Measurements from ENCODE around the gene DTNB.

The DTNB gene

DNA sequence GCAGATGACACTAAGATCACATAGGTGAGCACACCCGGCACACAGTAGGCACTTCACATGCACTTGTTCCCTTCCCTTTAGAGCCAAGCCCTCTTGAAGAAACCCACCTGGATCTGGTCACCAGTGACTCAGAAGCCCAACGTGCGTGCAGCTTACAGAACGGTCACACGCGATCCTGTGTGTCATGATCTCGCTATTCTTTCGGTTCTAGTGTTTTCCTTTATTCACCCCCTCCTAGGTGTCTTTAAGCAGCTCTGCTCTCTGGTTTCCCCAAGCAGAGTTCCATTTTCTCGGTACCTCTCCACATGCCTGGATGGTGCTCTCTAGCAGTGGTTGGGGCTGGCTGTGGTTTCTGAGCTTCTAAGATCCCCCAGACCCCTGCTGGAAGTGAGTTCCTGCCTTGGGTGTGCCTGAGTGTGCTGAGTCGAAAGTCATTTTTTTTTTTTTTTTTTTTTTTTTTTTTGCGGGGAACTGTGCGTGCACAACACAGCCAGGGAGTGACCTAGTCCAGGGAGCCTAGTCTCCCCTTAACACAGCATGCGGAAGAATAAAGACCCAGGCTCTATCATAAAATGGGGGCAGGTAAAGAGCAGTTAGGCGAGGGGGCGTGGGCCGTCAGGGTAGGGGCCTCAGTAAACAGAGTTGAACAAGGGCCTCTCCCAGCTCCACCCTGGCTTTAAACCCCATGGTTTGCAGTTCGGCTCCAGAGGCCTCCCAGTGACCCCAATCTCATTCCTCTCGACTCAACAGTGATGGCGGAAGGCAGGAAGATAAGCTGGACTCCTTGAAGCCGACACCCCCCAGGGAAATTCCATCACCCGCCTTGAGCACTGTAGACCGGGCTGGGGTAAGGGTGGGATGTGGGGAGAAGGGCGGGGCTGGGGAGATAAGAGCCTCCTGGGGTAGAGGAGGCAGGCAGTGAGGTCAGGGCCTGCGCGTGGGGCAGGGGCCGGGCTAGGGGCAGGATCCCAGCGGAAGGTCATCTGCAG lies 301.8 kb downstream of the DTNB start:
- DNase-seq (ENCODE audit: low read depth in 3 of 3), result no peak

GRCh38 chr2:25369876-25370275 lies 303.5 kb downstream of the DTNB start:
- no peak for DNase-seq (ENCODE audit: low read depth in 3 of 3)

- DNase-seq (ENCODE audit: low read depth in 3 of 3), result no peak
Observed at GRCh38 chr2:25369439-25369838, 303.9 kb downstream of the DTNB start.

- DNase-seq (ENCODE audit: low read depth in 3 of 3), result no peak
Observed at GRCh38 chr2:25368660-25369059, 304.7 kb downstream of the DTNB start.

DNA sequence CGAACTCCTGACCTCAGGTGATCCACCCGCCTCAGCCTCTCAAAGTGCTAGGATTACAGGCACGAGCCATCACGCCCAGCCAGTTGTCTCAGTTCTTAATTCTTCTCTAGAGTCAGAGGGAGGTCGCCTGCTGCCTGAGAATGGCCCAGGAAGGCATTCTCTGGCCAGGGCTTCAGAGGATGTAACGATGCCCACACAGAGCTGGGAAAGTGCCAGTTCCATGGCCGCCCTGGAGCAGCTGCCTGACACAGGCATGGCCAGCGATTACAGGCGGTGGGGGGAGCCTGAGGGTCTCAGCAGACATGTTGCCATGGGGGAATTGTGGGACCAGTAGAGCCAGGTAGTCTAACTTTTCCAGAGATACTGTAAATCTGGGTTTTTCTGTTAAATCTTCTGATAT lies 306.1 kb downstream of the DTNB start:
- no peak for DNase-seq (ENCODE audit: low read depth in 3 of 3)

DNA sequence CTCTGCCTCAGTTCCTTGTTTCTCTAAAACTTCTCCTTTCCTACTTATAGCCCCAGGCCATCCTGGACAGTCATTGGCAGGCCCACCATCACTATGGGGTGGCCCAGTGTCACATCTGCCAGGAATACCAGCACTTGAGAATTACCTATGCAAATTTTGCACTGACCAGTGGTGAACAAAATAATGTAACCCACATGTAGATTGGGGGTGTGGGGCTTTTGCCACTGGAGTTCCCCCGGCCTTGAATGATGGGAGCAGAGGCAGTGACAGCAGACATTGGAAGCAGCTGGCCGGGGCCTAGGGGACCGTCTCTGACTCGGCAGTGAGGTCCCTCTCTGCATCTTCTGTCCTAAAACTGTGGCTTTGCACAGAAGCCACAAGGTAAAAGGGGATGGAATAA lies 306.7 kb downstream of the DTNB start:
- DNase-seq (ENCODE audit: low read depth in 3 of 3), result no peak

DNA sequence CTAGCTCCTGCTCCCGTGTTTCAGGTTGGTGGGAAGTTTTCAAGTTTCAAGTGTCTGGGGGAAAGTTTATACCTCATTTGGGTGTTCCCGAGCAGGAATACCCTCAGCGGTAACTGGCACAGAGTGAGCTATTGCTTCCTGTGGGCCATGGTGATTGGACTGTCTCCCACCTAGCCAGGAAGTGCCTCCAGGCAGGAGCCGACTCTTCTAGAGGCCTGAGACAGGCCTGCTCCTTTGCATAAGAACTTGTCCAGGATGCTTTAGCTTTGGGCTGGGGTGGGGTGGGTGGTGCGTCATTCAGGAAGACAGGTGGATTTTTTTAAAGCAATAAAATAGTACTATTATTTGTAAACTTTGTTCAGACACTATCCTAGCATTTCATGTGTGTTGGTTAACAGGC lies 308.1 kb downstream of the DTNB start:
- no peak for DNase-seq (ENCODE audit: low read depth in 3 of 3)

DNA sequence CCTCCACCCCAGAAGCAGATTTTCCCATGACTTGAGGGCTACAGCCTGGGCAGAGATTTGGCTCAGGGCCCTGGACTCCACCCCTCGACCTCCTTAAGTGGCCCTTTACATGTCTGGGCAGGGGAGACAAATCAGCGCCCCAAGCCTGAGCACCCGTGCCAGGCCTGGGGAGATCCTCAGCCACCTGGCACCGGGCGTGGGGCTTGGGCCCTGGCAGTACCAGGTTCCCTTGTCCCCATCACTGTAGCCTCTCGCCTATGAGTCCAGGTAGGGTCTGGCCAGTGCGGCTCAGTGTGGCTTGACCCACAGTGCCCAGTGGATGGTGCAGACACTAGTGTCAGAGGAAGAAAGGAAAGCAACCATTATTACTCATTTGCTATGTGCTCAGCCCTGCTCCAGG lies 309.6 kb downstream of the DTNB start:
- DNase-seq (ENCODE audit: low read depth in 3 of 3), result no peak

DNA sequence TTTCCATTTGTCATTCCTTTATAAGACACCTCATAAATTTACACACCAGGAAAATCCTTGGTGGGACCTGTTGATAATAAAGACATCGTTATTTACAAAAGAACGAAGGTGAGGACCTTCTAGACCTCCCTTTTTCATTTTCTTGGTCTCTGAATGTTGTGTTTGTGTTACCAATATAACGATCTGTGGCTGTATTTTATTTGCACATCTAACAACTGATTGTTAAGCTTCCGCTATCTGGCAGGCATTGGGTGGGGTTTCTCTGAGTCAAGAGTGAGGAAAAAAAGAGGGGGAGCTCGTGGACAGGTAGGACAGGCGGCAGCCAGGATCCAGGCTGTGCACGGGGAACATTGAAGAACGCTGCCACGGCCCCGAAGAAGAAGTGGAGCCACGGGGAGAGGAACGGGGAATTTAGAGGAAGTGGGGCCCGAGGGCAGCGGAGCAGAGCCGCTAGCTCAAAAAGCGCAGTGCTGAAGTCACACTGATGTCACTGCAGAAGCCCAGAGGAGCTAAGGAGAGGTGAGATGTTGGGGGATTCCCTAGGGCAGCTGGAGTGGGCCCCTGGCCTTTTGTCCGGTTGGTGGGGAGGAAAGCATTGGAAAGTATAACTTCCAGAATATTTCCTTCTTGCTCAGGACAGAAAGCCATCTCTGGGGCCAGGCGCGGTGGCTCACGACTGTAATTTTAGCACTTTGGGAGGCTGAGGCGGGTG lies 310.8 kb downstream of the DTNB start:
- peak in 1 of 3 experiments; percentile 55 for DNase-seq (ENCODE audit: low read depth in 3 of 3)

GRCh38 chr2:25362049-25362433 lies 311.3 kb downstream of the DTNB start:
- DNase-seq (ENCODE audit: low read depth in 3 of 3), result peak; percentile 92 to 94 (median 92)

- no peak for DNase-seq (ENCODE audit: low read depth in 3 of 3)
Observed at GRCh38 chr2:25361261-25362048, 311.9 kb downstream of the DTNB start.

GRCh38 chr2:25358836-25359235 lies 314.5 kb downstream of the DTNB start:
- no peak for DNase-seq (ENCODE audit: low read depth in 3 of 3)

DNA sequence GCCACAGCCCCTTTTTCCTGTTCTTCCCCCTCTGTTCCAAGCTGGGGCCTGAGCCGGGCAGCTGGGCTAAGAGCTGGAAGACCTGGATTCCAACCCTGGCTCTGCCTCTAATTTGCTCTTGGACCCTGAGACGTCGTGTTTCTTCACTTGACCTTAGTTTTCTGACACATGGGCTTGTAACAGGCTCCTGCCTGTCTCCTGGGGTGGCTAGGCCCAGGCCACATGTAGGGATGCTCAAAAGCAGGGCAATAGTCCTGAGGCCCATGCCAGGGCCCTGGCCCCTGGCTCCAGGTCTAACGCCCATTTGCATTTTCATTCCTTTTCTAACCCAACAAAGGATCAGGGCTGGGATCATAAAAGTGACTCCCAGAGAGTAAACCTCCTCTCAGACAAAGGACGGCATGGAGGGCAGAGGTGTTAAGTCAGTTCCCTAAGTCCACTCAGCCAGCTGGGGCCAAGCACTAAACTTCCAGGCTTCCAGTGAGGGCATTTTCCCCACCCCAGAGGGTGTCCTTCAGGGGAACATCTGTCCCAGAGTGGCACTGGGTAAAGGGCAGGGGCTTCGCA lies 315.0 kb downstream of the DTNB start:
- DNase-seq (ENCODE audit: low read depth in 3 of 3), result no peak

GRCh38 chr2:25356088-25356487 lies 317.3 kb downstream of the DTNB start:
- DNase-seq (ENCODE audit: low read depth in 3 of 3), result no peak

DNA sequence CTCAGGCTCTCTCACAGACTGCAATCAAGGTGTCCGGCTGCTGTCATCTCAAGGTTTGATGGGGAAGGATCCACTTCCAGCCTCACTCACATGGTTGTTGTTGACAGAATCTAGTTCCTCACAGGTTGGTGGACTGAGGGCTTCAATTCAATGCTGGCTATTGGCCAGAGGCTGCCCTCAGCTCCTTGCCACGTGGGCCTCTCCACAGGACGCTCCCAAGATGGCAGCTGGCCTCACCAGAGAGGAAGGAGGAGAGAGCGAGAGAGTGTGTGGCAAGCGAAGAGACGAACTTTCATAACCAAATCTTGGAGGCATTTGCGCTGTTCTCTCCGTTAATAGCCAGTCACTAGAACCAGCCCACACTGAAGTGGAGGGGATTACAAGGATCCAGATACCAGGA lies 318.1 kb downstream of the DTNB start:
- no peak for DNase-seq (ENCODE audit: low read depth in 3 of 3)

GRCh38 chr2:25354116-25354515 lies 319.3 kb downstream of the DTNB start:
- no peak for DNase-seq (ENCODE audit: low read depth in 3 of 3)

DNA sequence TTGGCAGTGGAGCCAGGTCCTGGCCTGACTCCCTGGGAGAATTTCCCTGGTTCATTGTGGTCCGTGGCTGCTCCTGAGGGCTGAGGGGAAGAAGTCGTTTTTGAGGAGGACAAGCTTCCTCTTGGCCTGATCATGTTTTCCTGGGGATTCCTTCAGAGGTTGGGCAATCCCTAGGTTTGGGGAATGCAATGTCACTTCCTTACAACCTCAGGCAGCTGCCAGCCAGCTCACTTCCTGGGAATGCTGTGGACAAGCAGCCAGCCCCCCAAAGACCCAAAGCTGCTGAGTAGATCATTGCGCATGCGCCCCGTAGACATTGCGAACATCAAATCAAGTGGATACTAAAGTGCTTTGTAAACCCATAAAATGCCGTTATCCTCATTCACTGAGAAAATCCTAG lies 324.0 kb downstream of the DTNB start:
- no peak for DNase-seq (ENCODE audit: low read depth in 3 of 3)

DNA sequence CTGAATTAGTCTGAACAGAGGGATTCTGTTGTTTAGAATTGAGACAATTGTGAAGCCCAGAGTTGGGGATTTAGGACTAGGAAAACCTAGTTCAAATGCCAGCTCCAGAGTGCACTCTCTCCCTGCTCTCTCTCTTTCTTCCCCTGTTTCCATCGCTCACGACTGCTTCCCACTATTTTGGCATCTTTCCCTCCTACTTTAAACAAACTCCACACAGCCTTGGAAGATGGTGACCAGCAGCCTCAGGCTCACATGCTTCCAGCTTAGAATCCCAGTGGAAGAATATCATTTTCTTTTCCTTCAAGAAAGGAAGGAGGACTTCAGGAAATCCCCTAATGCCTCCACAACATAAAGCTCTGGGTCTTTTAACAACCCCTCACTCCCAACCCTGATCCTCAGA lies 325.5 kb downstream of the DTNB start:
- DNase-seq (ENCODE audit: low read depth in 3 of 3), result no peak

- peak in 1 of 3 experiments; percentile 50 for DNase-seq (ENCODE audit: low read depth in 3 of 3)
Observed at GRCh38 chr2:25347205-25347815, 326.1 kb downstream of the DTNB start.

- no peak for DNase-seq (ENCODE audit: low read depth in 3 of 3)
Observed at GRCh38 chr2:25343187-25343825, 330.1 kb downstream of the DTNB start.
